Measurements from ENCODE around the gene GIT1.

Gene GIT1

DNA sequence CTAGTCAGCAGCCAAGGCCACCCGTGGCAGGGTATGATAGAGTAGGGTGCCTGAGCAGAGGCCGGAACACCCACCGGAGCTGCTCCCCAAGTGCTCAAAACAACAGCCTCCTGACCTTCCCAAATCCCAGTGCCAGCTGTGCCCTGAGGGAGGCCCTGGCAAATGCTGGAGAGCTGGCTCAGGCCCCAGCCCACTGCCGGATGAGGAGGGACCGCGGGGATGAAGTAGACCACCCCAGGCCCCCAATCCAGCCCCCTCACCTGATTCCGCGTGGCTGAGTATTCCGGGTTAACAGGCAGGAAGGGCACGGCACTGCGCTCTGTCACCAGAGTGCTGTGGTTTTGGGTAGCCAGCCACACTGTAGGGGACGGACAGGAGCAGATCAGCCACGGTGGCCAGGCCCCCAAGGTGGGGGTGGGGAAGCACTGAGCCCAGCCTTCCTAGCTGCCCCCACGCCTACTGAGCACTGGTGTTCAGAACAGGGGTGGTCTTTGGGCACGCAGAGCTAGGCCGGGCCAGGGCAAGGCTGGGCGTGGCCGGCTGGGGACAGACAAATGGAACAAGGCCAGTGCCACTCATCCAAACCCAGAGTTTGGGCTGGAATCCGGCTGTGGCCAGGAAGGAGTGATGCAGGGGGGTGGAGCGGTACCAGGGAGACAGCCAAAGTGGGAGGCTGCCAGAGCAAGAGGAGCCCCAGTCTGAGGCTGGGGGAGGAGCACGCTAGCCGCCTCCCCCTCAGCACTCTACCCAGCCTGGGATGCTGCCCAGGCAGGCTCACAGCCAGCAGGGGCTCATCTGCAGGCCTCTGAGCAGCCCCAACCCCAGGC lies 11.8 kb downstream of the GIT1 start:
- no peak for DNase-seq

DNA sequence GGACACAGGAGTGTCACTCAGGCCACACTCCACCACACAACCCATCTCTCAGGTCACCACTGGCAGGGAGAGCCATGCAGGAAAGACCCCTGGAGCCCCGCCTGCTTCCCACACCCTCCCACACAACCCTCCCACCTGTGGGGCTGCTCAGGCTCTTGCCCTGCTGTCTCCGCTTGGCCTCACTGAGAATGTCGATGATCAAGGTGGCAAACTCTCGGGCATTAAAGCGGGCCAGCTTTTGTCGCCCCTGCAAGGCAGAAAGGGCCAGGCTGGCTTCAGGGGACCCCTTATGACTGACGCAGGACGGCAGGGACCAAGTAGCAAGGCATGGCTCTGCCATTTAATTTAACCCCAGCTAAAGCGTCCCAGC lies 12.5 kb downstream of the GIT1 start:
- no peak for DNase-seq

DNA sequence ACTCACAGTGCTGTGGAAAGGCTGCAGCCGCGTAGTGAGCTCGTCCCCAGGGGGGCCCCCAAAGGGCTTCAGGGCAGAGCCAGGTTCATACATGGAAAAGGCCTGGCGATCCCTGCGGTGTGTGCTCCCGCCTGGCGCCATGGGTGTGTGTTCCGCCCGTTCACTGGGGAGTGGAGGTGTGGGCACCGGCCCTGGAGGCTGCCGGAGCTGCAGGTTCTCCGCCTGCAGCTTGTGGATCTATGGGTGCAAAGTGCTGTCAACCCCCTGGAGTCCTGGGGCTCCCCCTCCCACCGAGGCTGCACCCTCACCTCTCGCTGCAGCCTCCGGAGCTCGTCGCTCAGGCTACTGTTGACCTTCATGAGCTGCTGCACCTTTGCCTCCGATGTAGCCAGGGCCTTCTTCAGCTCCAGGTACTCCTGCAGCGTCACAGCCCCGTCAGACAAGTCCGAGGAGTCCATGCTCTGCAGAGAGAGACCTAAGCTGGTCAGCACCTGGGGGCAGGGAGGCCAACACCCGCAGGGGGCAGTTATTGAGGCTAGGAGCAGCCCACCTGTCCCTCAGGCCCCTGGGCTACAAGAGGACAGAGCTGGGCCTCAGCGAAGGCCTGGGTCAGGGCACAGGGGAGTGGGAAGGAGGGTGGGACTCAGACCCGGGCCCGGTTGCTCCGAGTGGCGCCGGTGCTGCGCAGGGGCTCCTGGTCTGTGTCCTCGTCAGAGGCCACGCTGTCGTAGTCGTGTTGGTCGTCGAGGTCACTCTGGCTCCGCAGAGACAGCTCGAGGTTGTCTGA lies 13.0 kb downstream of the GIT1 start:
- no peak for DNase-seq

DNA sequence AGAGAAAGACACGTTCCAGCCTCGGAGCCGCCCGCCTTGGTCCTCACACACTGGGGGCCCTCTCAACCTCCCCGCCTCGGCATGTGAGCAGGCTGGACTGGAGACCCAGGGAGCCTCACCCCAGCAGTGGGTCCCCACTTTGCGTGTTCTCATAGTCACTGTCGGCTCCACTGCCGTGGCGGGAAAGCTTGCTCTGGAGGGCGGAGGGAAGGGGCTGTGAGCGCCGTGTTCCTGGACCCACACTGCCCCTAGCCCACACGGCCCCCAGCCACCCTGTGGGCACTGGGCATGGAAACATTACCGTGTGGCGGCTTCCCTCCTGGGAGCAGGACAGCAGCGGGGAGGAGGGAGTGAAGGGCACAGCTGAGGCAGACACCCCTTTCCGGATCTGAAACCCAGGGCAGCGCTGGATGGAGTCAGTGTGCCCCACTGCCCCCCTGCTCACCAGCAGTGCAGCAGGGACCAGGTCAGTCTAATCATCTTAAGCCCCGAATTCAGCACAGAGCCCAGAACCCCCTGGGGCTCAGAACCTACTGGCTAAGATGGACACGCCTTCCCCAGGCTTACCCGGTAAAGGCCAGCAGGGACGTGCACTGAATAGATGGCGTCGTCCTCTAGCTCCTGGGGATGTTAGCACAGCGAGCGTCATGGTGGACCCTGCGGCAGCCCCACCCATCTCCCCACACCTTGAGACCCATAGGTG lies 13.8 kb downstream of the GIT1 start:
- no peak for DNase-seq

DNA sequence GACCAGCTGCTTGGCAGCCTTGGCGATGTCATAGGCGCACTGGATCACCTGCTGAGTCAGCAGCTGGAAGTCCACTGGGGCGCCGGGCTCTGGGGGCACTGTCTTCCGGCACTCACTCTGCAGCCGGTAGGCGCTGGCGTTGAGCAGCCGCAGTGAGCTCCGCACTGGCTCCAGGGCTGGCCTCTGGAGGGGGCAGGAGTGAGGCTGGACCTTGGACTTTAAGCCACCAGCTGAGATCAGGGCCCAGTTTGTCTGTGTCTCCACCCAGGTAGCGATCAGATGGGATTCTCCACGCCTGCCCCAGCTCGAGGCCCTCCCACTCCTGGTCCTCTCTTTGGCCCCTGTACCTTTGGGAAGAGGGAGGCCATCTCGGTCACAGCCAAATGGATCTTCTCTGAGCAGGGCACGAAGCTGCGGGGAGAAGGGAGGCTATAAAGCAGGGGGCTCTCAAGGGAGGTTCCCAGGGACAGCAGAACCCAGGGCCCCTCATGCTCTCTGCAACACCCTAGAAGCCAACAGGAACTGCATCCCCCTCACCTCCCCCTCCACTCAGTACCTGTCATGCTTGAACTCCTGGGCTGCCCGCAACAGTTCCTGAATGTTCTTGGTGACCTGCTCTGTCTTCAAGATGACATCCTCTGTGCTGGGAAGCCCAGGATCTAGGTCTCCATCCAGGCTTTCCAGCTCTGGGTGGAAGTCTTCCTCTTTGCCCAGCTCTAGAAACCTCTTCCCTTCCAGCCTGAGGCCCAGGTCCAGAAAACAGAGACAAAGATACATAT lies 14.5 kb downstream of the GIT1 start:
- DNase-seq: no peak

DNA sequence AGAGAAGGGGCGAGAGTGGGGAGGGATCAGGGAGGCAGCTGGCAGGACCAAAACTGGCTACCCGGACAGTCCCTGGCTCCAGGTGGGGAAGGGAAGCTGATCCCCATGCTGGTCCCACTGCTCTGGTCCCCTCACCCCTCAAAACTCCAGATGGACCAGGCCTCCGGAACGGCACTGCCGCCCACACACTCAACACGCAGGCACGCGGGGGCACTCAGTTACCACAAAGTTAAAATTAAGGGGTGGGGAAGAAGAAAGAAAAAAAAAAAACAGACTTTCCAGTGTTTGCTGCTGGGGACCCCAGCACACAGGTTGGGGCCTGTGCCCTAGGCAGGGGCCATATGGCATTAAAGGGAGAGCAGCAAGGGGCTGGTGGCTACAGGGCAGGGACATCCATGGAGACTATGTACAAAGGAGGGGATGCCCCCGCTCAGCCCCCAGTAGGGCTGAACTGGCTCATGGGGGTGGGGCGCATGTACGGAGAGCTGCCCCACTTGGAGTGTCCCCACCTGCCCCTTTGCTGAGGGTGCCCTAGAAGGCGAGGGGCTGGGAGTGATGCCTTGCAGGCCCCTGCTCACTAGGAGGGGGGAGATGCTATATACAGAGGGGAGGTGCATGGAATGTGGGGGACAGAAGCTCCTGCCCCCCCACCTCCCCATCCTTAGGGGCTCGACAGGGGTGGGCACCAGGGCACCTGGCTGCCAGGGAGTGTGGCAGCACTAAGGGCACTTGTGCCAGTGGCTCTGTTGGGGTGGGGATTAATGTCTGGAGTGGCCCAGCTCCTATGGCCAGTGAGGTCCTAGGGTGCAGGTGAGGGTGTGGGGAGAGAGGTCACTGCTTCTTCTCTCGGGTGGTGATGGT lies 15.3 kb downstream of the GIT1 start:
- no peak for DNase-seq

DNA sequence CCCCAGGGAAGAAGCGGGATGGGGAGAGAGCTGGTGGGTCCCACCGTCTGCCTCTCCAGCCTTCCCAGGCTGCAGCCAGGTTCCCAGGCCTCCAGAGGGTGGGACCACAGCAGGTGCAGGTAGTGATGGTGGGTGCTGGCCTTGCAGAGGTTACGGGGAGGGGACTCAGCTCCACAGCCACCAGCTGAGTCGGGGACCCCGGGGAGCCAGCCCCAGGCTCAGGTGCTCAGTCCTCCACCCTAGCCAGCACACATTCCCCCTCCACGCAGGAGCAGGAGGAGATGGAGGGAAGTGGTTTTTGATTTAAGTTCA lies 15.9 kb downstream of the GIT1 start:
- DNase-seq: no peak

DNA sequence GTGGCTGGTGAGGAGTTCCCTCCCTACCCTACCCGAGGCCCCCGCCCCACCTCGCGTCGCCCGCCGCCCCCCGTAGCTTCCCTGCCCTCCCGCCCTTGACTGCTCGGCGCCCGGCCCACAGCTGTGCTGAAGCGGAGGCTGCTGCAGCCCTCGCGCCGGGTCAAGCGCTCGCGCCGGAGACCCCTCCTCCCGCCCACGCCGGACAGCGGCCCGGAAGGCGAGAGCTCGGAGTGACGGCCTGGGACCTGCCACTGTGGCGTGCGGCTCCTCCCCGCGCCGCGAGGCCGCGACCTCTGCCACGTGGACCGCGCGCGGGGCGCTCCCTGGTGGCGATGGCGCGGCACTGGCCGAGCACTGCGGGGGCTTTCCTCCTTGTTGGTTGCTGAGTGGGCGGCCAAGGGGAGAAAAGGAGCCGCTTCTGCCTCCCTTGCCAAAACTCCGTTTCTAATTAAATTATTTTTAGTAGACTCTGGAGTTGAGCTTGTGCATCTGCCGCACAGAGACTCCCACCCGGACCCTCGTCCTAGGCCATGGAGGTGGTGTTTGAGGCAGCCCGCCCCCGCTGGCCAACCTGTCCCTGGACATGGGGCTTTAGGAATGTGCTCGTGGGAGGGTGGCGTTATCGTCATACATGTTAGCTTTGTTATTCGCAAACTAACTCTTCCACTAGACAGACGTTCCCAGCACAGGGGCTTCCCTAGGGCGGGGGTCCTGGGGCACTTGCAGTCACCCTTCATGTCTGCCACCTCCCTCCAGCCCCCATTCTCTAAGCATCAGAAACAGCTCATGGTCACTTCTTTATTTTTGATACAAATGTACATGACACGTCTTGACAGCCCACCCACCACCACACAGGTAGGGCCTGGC lies 16.5 kb downstream of the GIT1 start:
- no peak for DNase-seq

DNA sequence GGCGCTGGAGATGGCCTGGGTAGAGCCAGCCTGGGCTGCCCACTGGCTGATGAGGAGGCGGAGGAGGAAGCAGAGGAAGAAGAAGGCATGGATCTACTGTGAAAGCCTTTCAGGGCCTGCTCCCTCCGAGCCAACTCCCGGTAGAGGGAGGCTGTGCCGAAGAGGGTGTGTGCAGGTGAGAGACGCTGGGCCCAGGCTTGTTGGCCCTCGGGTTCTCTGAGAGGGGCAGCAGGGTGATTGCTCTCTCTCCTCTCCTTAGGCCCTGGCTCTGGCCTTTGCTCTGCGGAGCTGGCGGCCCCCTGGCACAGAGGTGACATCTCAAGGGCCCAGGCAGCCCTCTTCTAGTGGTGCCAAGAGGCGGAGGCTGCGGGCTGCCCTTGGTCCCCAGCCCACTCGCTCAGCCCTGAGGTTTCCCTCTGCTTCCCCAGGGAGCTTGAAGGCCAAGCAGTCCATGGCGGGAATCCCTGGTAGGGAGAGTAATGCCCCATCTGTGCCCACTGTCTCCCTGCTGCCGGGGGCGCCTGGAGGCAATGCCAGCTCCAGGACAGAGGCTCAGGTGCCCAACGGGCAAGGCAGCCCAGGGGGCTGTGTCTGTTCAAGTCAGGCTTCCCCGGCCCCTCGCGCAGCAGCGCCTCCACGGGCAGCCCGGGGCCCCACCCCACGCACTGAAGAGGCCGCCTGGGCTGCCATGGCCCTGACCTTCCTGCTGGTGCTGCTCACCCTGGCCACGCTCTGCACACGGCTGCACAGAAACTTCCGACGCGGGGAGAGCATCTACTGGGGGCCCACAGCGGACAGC lies 17.4 kb downstream of the GIT1 start:
- DNase-seq: no peak

DNA sequence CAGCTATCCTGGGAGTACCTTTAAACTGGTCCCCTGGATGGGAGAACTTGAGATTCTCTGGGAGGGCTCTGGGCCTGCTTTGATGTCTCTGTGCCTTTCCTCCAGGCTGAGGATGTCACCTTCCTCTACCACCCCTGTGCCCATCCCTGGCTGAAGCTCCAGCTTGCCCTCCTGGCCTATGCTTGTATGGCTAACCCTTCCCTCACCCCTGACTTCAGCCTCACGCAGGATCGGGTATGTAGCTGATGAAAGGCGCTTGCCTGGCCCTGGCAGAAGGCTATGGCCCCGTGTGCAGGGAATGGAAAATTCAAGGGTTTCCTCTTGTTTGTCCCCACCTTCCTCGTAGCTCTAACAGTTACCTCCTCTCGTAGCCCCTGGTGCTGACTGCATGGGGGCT lies 18.0 kb downstream of the GIT1 start:
- DNase-seq: no peak

DNA sequence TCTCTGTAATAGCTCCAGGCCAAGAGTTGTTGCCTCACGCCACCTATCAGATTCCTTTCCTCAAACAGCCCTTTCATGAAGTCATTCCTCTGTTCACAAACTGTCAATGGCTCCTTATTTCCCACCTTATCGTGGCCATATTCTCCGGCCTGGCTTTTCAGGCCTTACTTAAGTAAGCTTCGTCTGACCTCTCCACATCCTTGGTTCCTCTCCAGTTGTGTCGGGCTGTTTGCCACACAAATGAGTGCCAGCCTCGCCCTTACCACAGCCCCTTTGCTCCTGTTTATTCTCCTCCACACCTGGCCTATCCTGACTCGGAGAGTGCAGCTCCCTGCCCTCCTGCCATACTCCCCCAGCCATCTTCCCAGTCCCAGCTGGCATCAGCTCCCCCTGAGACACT lies 18.9 kb downstream of the GIT1 start:
- no peak for DNase-seq

DNA sequence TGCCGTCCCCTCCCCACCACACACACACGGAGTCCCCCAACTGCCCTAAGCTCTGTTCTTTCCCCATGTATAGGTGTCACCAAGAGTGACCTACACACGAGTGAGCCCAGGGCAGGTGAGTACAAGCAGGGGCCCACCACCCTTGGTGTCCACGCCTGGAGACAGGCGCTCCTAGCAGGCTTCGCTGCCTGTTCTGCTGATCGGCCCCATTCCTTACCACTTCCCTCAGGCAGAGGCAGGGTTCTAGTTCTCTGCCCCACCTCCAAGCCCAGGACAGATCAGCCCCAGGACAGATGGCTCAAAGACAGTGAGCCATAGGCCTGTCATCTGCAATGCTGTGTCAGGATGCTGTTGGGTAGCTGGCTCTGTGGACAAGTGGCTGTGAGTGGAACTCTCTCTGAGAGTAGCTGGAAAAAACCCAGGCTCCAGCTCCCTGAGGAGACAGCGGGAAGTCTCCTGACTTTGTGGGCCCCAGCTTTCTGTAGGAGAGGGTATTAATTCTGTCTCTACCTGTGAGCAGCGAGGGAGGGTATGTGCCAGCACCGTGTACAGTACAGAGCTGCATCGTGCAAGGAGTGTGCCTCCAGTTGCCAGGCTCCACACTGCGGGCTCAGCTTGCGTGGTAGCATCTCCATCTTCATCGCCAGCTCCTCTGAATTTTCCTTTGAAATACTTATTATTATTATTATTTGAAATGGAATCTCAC lies 20.1 kb downstream of the GIT1 start:
- no peak for DNase-seq

DNA sequence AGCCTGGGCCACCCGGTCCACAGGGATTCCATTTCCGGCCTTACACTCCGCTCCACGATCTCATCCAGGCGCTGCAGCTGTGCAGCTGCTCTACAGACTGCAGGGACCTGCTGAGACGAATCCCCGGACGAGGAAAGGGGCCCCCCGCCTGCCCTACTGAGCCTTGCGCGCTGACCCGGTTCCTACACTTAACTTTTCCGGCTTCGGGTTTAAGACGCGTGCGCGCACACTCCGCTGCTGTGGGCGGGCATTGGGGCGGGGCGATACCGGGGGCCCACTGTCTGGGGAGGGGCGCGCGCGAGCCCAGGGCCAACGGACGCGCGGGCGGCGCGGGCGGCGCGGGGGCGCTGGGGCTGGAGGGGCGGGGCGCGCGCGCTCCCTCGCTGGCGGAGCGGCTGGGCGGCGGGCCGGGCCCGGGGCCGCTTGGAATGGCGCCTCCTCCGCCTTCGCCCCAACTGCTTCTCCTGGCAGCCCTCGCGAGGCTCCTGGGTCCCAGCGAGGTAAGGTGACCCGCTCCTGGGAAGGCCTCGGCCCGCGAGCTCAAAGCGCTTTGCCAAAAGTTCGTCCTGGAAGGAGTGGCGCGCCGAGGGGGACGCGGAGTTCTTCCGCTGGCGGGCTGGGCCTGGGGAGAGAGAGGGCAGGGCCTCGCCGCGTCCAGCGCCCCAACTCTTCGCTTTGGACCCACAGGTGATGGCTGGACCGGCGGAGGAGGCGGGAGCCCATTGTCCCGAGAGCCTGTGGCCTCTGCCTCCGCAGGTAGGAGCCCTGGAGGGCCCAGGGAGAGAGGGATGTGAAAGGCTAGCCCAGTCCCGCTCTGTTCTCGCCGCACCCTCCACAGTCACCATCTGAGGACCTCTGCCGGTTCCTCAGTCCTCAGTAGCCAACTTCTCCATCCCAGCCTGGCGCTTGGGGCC lies 20.9 kb downstream of the GIT1 start, which contains the start of gene TP53I13:
Gene TP53I13, plus strand, starts transcription at position 371 of the 914 bp plus-strand sequence. Its CDS starts 58 bp downstream, at position 429.
- peak; percentile 15 for DNase-seq

DNA sequence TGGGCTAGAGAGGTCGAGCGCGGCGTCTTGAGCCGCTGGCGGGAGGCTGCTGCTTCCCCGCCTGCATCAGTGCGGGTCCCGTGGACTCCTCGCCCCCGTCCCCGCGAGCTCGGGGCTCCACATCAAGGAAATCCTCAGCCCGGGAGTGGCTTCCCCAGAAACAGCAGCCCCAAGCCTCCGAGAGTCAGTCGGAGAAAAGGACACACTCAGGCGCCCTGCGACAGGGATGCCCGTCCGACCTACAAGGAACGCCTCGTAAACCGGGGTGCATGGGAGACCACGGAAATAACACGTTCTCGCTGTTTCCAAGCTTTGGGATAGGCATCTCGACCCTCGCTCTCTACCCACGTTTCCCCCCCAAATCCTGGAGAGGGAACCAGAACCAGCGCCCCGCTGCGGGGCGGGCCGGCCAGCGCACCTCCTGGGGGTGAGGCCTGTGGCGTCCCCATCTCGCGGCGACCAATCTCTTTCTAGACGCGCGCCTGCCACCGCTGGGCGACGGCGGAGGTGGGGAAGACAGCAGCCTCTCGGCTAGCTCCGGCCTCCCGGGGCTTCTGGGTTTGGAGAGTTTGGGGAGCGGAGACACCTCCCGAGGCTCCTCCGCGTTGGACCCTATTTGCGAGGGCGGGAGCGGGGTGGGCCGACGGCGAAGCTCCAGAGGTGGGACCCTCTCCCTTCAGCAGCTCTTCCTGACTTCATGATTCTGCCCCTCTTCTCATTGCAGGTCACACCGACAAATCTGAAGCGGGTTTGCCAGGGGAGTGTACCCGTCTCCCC lies 21.7 kb downstream of the GIT1 start:
- DNase-seq: no peak

DNA sequence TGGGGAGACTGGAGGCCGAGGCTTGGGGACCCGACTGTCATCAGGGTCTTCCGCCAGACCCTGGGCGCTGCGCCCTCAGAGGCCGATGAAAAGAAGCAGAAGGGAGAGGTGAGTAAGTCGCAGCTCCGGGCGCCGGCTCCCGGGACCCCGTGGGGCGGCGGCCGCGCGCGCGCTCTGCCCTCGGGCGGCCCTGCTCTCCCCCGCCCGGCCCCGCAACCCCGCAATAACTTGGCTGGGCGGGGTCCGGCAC lies 22.2 kb downstream of the GIT1 start:
- DNase-seq: no peak

DNA sequence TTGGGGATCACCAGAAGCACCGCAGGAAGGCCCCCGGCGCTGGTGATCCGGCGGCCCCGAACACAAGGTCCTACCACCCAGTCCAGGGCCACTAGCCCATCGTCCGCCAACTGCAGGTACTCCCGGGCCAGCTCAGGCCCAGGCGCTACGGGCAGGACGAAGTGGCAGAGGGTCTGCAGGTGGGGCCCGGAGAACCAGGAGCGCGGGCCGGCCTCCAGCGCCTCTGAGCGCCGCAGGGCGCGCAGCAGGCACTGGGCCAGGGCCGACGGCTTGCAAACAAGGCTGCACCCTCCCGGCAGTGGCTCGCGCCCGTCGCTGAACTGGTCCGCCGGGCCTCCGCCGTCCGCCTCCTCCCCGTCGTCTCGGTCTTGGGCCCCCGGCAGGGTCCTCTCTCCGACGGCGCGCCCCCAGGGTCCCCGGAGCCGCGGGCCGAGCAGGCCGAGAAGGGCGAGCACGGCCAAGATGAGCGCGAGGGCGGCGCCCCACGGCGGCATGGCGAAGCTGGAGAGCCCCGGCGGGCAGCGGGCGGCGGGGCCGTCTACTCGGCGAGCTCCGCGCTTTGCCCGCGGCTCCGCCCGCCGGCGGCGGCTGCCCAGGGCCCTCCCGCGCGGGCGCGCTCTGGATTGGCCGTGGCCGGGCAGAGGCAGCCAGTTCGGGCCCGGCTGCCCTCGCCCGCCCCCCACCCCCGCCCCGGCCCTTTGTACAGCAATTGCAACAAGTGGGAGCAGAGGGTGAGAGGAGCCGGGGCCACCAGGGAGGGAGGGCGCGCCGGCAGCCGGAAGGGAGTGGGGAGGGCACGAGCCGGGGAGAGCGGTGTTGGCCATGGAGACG lies 22.8 kb downstream of the GIT1 start, which contains the start of gene ABHD15:
Gene ABHD15, minus strand, starts transcription at position 565 of the 831 bp plus-strand sequence. Its CDS starts 71 bp downstream, at position 494.
- DNase-seq: peak; percentile 29

Data from NCI-H2029 (cell line).